ENCODE measurements around the gene AKR1D1.

- TF ChIP-seq EZH2 (IDR thresholded peaks at IDR 0.05) (no peak), REST (IDR thresholded peaks at IDR 0.05; ENCODE audit: low read depth) (no peak), CEBPB (IDR thresholded peaks at IDR 0.05; ENCODE audit: low read depth) (no peak), CTCF (IDR thresholded peaks at IDR 0.05 in 2 of 3, conservative IDR thresholded peaks at IDR 0.05 in 1 of 3; ENCODE audit: borderline replicate concordance in 1 of 3, insufficient read depth in 1 of 3, low read depth in 2 of 3, low read length in 2 of 3) (no peak), EGR1 (IDR thresholded peaks at IDR 0.05; ENCODE audit: low read depth) (no peak), ZFX (IDR thresholded peaks at IDR 0.05) (no peak), EZH2phosphoT487 (IDR thresholded peaks at IDR 0.05; ENCODE audit: borderline replicate concordance) (no peak), SP1 (IDR thresholded peaks at IDR 0.05; ENCODE audit: low read depth) (no peak), MAX (IDR thresholded peaks at IDR 0.05) (no peak), TCF7L2 (IDR thresholded peaks at IDR 0.05; ENCODE audit: borderline replicate concordance, extremely low read depth, insufficient read depth, insufficient read length) (no peak), ELF1 (IDR thresholded peaks at IDR 0.05; ENCODE audit: borderline replicate concordance, low read depth) (no peak), POLR2A (IDR thresholded peaks at IDR 0.05; ENCODE audit: borderline replicate concordance, extremely low read depth, insufficient read depth, insufficient read length) (no peak)
Measured at GRCh38 chr7:138076196-138076595, at the start of gene AKR1D1.
